Measurements from ENCODE around the gene MRGPRF. TPM values are rescaled to one million over a fixed set of nuclear protein-coding genes. Genes with fewer than 3 reads are reported as not detected.

The MRGPRF gene
- total RNA-seq, 3 donors from 2014 or later = 0.10 to 0.18 TPM; not detected in 1

DNA sequence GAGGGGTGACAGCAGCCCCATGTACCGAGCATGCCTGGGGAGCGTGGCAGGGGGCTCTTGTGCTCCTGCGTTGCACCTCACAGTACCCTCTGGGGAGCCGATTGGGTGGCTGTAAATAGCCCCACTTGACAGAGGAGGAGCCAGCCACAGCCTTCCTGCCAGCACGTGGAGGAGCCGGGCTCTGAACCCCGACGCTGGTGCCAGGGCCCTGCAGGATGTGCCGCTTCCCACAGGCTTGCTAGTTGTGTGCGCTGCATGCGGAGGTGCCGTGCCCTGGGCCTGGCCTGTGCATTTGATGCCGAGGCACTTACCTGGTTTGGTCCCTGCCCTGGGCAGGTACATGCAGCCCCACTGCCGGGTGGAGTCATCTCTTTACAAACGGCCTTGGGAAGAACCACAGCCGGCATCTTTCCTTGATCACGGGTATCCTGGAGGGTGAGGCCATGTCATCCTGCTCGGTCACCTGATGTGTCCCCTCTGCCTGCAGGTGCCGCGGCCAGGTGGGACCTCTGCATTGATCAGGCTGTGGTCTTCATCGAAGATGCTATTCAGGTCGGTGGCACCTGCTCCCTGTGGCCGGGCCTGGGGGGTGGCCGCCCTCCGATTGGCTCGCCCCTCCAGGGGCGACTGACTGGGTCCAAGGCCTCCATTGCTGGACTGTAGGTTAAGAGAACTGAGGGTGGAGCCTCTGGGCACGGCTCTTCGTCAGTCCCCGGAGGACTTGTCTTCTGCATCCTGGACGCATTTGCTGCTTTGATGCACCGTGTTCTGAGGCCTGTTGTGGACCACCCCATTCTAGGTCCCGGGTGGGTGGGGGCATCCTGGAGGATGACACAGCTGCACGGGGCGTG lies 40.7 kb upstream of the MRGPRF start:
- Mint-ChIP-seq H3K9me3 (no peaks in the 10 kb centered on the region), H3K36me3 (ENCODE audit: insufficient read depth) (peaks cover 1% of the 10 kb centered on the region), H3K4me1 (ENCODE audit: low read depth) (peaks cover 29% of the 10 kb centered on the region), H3K4me3 (no peak overlapping the region), H3K27me3 (ENCODE audit: low read depth) (no peaks in the 10 kb centered on the region)
- ATAC-seq (no peak), DNase-seq (no peak)

DNA sequence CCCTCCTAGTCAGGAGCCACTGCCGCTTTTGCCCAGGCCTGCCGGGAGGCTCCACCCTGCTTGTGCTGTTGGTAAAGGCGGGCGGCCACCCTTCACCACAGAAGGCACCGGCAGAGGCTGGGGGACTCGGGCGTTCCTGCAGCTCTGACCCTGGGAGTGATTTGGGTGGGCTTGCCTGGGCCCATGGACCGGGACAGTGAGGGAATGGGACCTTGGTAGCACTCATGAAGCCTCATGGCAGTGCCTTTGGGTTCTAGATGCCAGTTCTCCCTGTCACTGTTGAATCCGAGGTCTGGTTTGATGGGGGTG lies 40.1 kb upstream of the MRGPRF start:
- Mint-ChIP-seq H3K9me3 (no peaks in the 10 kb centered on the region), H3K4me3 (no peak overlapping the region), H3K27me3 (ENCODE audit: low read depth) (no peaks in the 10 kb centered on the region), H3K36me3 (ENCODE audit: insufficient read depth) (peaks cover 1% of the 10 kb centered on the region), H3K4me1 (ENCODE audit: low read depth) (peaks cover 29% of the 10 kb centered on the region)
- ATAC-seq (no peak), DNase-seq (no peak)

DNA sequence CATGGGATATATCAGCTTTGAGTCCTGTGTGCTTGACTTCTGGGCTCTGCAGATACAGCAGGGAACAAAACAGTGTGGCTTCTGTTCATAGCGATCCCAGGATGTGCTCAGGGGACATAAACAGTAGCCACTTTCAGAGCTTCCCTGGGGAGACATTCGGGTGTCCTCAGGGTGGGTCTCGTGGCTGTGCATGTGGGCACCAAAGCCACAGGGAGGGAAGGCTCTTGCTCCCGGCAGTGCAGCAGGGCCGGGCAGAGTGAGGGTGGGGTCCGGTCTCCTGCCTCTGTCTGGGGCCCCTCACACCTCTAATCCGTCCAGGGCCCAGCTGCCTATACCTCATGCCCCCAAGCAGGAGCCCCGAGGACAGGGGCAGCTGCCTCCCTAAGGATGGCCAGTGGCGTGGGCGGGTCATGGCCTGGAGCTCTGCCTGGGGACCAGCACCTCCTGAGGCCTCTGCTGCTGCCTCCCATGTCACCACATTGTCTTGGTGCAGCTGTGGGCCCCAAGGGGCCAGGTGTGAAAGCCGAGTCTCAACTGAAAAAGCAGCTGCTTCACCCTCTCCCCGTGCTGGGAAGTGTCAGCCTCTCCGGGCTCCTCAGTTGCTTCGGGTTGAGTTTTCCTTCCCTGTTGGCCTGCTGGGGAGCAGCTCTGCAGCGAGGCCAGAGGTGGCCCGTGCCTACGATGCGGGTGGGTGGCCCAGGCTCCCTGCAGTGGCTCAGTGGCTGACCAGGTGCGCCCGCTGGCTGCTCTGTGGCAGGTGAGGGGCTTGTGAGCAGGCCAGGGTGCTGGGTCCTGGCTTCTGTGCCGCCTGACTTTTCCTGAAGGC lies 39.5 kb upstream of the MRGPRF start:
- Mint-ChIP-seq H3K36me3 (ENCODE audit: insufficient read depth) (peaks cover 1% of the 10 kb centered on the region), H3K4me3 (no peak overlapping the region), H3K4me1 (ENCODE audit: low read depth) (peaks cover 29% of the 10 kb centered on the region), H3K9me3 (no peaks in the 10 kb centered on the region), H3K27me3 (ENCODE audit: low read depth) (no peaks in the 10 kb centered on the region)
- ATAC-seq (no peak), DNase-seq (no peak)

DNA sequence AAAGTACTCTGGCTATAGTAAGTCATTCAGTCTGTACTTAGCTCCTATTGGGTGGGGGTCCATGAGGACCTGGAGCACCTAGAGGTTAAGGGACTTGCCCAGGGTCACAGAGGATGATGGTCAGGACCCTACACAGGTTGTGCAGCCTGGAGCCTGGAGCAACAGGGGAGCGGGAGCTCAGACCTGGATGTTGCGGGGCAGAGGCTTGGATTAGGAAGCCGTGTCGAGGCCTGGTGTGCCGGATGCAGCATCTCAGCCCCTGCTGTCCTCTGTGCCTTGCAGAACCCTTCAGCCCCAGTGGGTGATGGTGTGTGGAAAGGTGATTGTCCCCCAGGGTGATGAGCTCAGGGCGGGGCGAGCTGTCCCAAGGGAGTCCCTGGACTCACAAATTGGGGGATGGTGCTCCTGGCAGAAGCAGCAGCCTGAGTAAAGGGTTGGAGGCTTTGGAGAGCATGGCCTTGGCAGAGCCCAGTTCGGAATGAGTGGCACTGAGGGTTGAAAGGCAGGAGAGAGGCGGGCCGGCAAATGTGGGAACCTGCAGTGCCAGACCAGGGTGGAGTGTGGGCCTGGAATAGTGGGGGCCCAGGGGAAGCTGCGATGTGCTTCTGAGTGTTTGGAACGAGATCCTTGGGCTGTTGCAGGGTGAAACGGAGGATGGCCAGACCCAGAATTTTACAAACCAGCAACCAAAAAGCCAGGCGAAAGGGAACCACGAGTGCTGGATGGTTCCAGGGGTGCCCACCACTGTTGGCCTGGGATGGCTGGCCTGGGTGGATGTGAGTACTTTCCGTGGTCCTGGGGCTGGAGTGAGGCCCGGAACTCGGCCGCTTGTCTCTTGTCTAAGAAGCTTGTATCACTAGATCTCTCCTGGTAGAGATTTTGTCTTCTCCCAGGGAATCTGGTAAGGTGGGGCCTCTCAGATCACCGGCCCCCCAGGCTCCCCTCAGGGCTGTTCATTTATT lies 38.6 kb upstream of the MRGPRF start:
- H3K4me1 Mint-ChIP-seq (ENCODE audit: low read depth) = peaks cover 29% of the 10 kb centered on the region
- H3K36me3 Mint-ChIP-seq (ENCODE audit: insufficient read depth) = peaks cover 1% of the 10 kb centered on the region
- H3K4me3 Mint-ChIP-seq = no peak overlapping the region
- DNase-seq (no peak), ATAC-seq (no peak)
- H3K27me3 Mint-ChIP-seq (ENCODE audit: low read depth) = no peaks in the 10 kb centered on the region
- H3K9me3 Mint-ChIP-seq = no peaks in the 10 kb centered on the region

DNA sequence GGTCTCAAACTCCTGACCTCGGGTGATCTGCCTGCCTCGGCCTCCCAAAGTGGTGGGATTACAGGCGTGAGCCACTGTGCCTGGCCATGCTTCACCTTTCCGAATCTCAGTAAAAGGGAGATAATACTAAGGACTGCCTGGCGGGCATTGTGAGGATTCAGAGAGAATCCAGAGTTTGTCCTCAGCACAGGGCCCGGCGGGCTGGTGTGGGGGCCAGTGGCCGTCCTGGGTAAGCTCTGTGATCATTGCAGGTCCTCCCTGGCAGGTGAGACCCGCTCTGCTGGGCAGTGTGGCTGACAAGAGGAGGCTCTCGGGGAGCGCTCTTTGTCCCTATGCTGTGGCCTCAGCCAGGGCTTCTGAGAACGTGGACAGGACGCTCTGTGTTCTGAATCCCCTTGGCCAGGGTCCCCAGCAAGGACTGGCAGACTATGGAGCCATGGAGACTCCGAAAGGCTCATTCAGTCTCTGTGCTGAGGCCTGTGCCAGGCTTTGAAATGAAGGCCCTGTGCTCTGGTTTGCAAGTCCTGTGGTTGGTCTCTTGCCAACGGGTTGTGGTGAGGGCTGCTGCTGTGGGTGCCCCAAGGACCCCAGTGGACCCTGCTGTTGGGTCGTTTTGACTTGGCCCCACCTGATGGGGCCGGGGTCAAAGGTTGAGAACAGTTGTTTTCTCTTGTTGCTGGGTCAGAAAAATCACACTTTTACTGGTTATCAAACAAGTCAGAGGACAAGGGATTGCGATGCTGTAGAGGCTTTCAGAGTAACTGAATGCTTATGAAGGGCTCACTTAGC lies 37.7 kb upstream of the MRGPRF start:
- Mint-ChIP-seq H3K4me3 (peak overlapping the region; percentile 80), H3K27me3 (ENCODE audit: low read depth) (no peaks in the 10 kb centered on the region), H3K36me3 (ENCODE audit: insufficient read depth) (peaks cover 1% of the 10 kb centered on the region), H3K4me1 (ENCODE audit: low read depth) (peaks cover 25% of the 10 kb centered on the region), H3K9me3 (no peaks in the 10 kb centered on the region)
- DNase-seq (no peak), ATAC-seq (no peak)

DNA sequence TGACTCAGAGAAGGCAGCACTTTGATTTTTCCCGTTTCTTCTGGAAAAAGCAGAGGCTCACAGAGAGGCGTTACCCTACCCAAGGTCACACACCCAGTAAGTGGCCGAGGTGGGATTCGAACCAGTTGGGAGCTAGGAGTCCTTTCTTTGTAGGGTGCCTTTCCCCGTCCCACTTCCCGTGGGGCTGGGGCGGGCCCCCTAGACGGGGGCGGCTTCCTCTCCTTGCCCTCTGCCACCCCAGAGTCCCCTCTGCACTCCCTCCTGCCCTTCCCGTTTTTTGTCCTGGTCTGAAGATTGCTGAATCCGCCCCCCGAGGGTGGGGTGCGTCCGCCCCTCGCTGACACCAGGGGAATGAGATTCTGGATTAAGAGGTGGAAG lies 36.4 kb upstream of the MRGPRF start:
- H3K9me3 Mint-ChIP-seq = no peaks in the 10 kb centered on the region
- H3K36me3 Mint-ChIP-seq (ENCODE audit: insufficient read depth) = peaks cover 1% of the 10 kb centered on the region
- peak overlapping the region; percentile 80 for H3K4me3 Mint-ChIP-seq
- DNase-seq (no peak), ATAC-seq (no peak)
- H3K27me3 Mint-ChIP-seq (ENCODE audit: low read depth) = no peaks in the 10 kb centered on the region
- peaks cover 22% of the 10 kb centered on the region for H3K4me1 Mint-ChIP-seq (ENCODE audit: low read depth)

DNA sequence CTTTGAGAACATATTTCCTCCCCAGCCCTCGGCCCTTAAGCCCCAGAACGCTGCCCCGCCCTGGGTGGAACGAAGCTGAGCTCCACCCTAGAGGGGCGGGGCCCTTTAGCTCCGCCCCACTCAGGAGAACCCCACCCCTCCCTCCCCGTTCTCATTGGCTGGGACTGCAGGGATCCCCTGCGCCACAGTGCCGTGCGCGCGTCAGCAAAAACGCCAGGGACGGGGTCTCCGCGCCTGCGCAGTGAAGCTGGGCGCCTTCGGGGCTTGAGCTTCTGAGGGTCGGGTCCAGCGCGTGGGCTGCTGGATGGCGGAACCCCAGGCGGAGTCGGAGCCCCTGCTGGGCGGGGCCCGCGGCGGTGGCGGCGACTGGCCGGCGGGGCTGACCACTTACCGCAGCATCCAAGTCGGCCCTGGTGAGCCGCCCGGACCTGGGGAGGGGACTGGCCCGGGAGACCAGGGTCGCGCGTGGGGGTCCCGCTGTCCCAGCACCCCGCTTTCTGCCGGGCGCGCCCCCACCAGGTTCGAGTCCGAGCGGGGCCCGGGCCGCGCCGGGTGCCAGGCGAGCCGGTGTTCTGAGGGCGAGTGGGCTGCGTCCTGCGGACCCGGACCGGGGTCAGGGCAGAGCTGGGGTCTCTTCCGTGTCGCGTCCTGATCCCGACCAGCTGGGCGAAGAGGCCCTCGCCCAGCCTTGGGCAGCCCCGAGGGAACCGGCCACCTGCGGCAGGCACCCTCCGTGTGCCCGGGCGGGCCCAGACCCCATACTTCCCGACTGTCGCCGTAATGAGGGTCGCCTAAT lies 35.8 kb upstream of the MRGPRF start, which contains the start of gene TPCN2:
Gene TPCN2, plus strand, starts transcription at position 239 of the 796 bp plus-strand sequence. Its CDS starts 66 bp downstream, at position 305.
- Mint-ChIP-seq H3K36me3 (ENCODE audit: insufficient read depth) (no peaks in the 10 kb centered on the region), H3K27me3 (ENCODE audit: low read depth) (peaks cover 3% of the 10 kb centered on the region), H3K9me3 (no peaks in the 10 kb centered on the region)

DNA sequence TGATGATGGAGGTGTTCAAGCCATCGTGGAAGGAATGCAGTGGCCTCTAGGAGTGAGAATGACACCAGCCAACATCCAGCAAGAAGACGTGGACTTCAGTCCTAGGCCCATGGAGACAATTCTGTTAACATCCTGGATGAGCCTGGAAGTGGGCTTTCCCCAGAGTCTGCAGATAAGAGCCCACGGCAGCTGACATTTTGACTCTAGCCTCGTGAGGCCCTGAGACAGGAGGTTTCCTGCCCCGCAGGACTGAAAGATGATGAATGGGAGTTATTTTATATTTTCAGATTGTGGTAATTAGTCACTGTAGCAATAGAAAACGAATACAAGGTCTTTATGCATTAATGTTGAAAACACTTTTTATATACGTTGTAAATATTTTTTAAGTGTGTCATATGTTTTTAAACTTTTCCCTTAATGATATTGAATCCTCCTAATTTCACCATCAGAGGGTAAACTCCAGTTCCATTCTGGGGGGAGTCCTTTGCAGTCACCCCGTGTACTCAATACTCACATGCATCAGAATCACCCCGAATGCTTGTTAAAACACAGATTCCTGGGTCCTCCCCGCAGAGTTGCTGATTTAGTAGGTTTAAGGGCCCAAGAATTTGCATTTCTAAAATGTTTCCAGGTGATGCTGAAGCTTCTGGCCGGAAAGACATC lies 35.1 kb upstream of the MRGPRF start:
- DNase-seq = no peak
- ATAC-seq = peak; percentile 3 to 5
- Mint-ChIP-seq H3K27me3 (ENCODE audit: low read depth) (peaks cover 3% of the 10 kb centered on the region), H3K9me3 (no peaks in the 10 kb centered on the region), H3K4me1 (ENCODE audit: low read depth) (peaks cover 22% of the 10 kb centered on the region), H3K4me3 (peak overlapping the region; percentile 77), H3K36me3 (ENCODE audit: insufficient read depth) (no peaks in the 10 kb centered on the region)

More for the DNA sequence above, 35.8 kb upstream of the MRGPRF start, which contains the start of gene TPCN2:
- H3K4me1 Mint-ChIP-seq (ENCODE audit: low read depth) = peaks cover 22% of the 10 kb centered on the region
- H3K4me3 Mint-ChIP-seq = peak within 1 kb of the TSS; percentile 80
- ATAC-seq (peak; percentile 98 to 100), DNase-seq (peak; percentile 88)

DNA sequence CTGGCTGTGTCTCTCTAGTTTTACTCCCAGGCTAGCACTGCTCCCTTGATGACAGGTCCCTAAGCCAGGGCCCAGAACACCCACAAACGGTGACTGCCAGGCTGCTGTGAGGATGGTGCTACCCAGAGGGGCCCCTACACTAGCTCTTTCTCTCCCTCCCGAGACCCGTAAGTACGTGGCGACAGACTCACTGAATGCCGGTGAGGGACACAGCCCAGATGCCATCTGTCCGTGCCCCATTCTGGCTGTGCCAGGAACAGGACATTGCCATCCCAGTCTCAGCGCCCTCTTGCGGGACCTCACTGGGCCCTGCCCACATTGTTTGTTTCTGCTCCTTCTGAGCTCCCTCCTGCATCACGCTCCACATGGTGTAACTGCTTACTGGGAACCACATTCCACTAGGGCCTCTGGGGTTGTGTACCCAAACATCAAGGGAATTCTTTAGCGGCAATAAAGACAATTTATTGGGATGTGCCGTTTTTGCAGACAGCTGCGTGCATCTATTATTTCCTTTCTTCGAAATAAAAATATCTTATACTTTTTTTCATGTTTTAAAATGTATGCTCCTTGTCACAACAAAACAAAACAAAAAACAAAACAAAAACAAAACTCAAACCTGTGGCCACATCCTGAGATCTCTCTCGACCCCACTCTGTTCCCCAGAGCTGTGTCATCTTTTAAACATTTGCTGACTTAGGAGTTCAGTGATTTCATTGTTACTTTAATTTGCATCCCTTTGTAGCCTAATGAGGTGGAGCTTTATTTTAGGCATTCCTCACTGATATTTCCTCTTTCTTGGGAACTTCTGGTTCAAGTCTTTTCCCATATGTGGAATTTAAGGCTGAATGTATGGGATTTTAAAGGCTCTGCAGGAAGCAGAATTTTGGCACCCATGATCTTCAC lies 31.3 kb upstream of the MRGPRF start:
- no peak overlapping the region for H3K4me3 Mint-ChIP-seq
- H3K9me3 Mint-ChIP-seq = no peaks in the 10 kb centered on the region
- peaks cover 3% of the 10 kb centered on the region for H3K27me3 Mint-ChIP-seq (ENCODE audit: low read depth)
- DNase-seq (no peak), ATAC-seq (no peak)
- peaks cover 2% of the 10 kb centered on the region for H3K4me1 Mint-ChIP-seq (ENCODE audit: low read depth)
- no peaks in the 10 kb centered on the region for H3K36me3 Mint-ChIP-seq (ENCODE audit: insufficient read depth)

DNA sequence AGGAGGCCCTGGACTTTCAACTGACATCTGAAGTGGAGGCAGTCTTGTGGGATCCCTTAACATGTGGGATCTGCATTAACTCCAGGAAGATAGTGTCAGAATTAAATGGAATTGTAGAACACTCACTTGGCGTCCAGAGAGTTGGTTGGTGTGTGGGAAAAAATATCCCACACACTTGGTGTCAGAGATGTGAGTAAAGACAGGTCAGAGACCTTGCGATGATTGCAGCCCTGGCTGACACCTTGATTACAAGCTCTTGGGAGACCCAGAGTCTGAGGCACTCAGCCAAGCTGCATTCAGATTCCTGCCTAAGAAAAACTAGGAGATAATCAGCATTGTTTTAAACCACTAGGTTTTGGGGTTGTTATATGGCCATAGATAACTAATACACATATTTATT lies 28.5 kb upstream of the MRGPRF start:
- DNase-seq (no peak), ATAC-seq (no peak)
- H3K27me3 Mint-ChIP-seq (ENCODE audit: low read depth) = peaks cover 3% of the 10 kb centered on the region
- H3K4me3 Mint-ChIP-seq = no peak overlapping the region
- H3K36me3 Mint-ChIP-seq (ENCODE audit: insufficient read depth) = no peaks in the 10 kb centered on the region
- H3K9me3 Mint-ChIP-seq = no peaks in the 10 kb centered on the region
- H3K4me1 Mint-ChIP-seq (ENCODE audit: low read depth) = peaks cover 2% of the 10 kb centered on the region

DNA sequence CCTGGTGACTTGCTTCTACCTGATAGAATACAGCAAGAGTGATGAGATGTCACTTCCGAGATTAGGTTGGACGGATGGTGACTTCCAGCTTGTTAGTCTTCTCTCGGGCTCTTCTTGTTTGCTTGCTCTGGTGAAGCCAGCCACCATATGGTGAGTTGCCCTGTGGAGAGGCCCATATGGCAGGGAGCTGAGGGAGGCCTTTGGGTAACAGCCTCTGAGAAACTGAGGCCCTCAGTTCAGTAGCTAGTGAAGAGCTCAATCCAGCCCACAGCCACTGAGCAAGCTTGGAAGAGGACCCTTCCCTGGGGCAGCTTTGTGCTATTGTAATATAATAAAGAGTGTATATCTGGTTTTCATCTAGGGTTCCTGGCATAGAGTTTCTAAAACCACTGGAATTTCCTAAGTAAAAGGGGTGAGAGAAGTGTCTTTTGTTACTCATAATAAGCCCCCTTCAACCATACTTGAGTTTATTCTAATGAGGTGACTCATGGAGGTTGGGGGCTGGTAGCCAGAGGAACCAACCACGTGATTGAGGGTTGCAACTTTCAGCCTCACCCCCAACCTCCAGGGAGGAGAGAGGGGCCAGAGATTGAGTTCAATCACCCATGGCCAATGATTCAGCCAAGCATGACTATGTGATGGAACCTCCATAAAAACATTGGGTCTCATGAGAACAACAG lies 27.7 kb upstream of the MRGPRF start:
- H3K4me1 Mint-ChIP-seq (ENCODE audit: low read depth) = peaks cover 2% of the 10 kb centered on the region
- H3K9me3 Mint-ChIP-seq = no peaks in the 10 kb centered on the region
- peaks cover 3% of the 10 kb centered on the region for H3K27me3 Mint-ChIP-seq (ENCODE audit: low read depth)
- no peak for DNase-seq
- no peaks in the 10 kb centered on the region for H3K36me3 Mint-ChIP-seq (ENCODE audit: insufficient read depth)
- H3K4me3 Mint-ChIP-seq = no peak overlapping the region
- peak; percentile 88 to 89 for ATAC-seq

All from activated T-cell treated with anti-CD3 and anti-CD28 coated beads, Interleukin-2, amount 50 U/mL, for 4 hours (primary cell).